WERI-Rb-1 (cell line): Measurements from ENCODE around the gene DCAF17.
"Not testable (repeated sequence)": the region's sequence is repeated elsewhere in the genome, so short reads cannot be mapped to it uniquely, and the experiment has no call there.

Source experiments
- DNase-seq: peaks from one replicate; pipeline ENCODE4 v3.0.0-alpha.2; 2020
- H3K27ac ChIP-seq: fragments of 250-450 bp; sonication (Bioruptor Pico); 2 replicates; pipeline ENCODE4 v1.5.1; 2020; ENCODE audit warnings: mild to moderate bottlenecking, moderate library complexity
- H3K27me3 ChIP-seq: fragments of 250-450 bp; sonication (Bioruptor Pico); 2 replicates; pipeline ENCODE4 v1.5.1; 2021; ENCODE audit warnings: mild to moderate bottlenecking, low read depth, moderate library complexity; ENCODE audit not compliant: insufficient read depth, severe bottlenecking
- H3K36me3 ChIP-seq: fragments of 250-450 bp; sonication (Bioruptor Pico); 2 replicates; pipeline ENCODE4 v1.5.1; 2020; ENCODE audit warnings: mild to moderate bottlenecking, moderate library complexity
- H3K4me3 ChIP-seq: 2 replicates; pipeline ENCODE4 v1.5.1; 2011; ENCODE audit warnings: low read depth, mild to moderate bottlenecking, control low read depth, low read length
- H3K9me3 ChIP-seq: fragments of 250-450 bp; sonication (Bioruptor Pico); 2 replicates; pipeline ENCODE4 v1.5.1; 2021; ENCODE audit warnings: mild to moderate bottlenecking, moderate library complexity; ENCODE audit not compliant: severe bottlenecking
- TF ChIP-seq, protein P1 (sequence below): IDR thresholded peaks from 2 replicates; pipeline ENCODE4 v1.5.1; 2011; ENCODE audit warnings: low read depth, mild to moderate bottlenecking, control low read depth, inconsistent platforms, low read length

DCAF17 gene

DNA sequence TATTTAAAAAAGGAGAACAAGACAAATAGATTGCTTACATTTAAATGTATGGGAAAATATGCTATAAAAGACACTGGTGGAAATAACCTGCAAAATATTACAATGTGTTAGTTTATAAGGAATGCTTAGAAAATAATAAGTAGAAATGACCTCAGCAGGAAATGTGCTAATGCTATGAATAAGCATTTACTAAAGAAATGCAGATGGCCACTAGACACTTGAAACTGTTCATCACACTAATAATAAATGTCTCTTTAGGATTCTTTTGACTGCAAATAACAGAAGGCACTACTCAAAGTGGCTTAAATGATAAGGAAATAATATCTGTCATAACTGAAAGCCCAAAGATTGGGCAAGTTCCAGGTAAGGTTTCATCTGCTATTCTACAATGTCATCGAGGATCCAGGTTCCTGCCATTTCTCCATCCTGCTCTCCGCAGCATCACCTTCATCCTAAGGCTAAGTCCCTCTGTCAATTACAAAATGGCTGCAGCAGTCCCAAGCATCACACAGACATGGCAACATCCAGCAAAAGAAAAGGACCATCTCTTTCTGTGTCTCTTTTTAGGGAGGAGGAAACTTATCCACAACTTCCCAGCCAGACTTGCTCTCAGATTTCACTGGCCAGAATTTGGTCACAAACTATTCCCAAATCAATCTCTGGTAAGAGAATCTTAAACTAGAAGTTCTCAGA lies 22.1 kb upstream of the DCAF17 start:
- Histone ChIP-seq H3K36me3 (no peaks in the 10 kb centered on the region), H3K27me3 (no peaks in the 10 kb centered on the region), H3K9me3 (no peaks in the 10 kb centered on the region), H3K4me3 (no peak overlapping the region), H3K27ac (no peak overlapping the region)
- no peak for DNase-seq
- TF ChIP-seq, protein P1, sequence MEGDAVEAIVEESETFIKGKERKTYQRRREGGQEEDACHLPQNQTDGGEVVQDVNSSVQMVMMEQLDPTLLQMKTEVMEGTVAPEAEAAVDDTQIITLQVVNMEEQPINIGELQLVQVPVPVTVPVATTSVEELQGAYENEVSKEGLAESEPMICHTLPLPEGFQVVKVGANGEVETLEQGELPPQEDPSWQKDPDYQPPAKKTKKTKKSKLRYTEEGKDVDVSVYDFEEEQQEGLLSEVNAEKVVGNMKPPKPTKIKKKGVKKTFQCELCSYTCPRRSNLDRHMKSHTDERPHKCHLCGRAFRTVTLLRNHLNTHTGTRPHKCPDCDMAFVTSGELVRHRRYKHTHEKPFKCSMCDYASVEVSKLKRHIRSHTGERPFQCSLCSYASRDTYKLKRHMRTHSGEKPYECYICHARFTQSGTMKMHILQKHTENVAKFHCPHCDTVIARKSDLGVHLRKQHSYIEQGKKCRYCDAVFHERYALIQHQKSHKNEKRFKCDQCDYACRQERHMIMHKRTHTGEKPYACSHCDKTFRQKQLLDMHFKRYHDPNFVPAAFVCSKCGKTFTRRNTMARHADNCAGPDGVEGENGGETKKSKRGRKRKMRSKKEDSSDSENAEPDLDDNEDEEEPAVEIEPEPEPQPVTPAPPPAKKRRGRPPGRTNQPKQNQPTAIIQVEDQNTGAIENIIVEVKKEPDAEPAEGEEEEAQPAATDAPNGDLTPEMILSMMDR: no peak

DNA sequence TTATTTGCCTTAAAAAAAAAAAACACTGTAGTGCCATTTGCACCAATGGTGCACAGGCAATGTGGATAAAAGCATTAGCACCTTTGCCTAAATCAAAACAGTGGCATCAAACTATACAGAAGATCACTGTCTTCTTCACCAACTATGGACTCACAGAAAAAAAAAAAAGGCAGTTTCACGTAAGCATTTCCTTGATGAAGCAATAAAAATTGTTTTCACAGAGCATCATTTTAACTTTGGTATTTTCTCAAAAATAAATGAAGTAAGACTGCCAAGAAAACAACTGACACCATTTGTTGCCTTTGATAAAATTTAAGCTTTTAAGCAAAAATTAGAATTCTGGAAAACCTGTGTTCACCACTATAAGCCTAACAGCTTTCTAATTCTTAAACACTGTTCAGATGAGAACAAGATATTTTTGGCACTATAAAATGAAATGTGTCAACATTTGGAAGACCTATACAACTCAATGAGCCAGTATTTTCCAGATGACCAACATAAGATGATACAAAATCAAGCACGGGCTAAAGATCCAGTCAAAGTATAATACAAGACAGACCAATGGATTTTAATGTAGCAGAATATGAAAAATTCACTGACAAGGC lies 21.4 kb upstream of the DCAF17 start:
- no peak overlapping the region for H3K4me3 ChIP-seq
- H3K9me3 ChIP-seq: no peaks in the 10 kb centered on the region
- TF ChIP-seq, protein P1: no peak
- DNase-seq: no peak
- no peak overlapping the region for H3K27ac ChIP-seq
- no peaks in the 10 kb centered on the region for H3K27me3 ChIP-seq
- no peaks in the 10 kb centered on the region for H3K36me3 ChIP-seq

DNA sequence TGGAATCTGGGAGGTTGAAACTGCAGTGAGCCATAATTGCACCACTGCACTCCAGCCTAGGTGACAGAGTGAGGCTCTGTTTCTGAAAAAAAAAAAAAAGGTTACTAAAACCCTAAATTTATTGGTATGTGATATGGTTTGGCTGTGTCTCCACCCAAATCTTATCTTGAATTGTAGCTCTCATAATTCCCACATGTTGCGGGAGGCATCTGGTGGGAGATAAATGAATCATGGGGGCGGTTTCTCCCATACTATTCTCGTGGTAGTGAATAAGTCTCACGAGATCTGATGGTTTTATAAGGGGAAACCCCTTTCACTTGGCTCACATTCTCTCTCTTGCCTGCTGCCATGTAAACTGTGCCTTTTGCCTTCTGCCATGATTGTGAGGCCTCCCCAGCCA lies 19.4 kb upstream of the DCAF17 start:
- H3K4me3 ChIP-seq, H3K27me3 ChIP-seq, H3K36me3 ChIP-seq, H3K9me3 ChIP-seq, H3K27ac ChIP-seq, DNase-seq: not testable (repeated sequence)

DNA sequence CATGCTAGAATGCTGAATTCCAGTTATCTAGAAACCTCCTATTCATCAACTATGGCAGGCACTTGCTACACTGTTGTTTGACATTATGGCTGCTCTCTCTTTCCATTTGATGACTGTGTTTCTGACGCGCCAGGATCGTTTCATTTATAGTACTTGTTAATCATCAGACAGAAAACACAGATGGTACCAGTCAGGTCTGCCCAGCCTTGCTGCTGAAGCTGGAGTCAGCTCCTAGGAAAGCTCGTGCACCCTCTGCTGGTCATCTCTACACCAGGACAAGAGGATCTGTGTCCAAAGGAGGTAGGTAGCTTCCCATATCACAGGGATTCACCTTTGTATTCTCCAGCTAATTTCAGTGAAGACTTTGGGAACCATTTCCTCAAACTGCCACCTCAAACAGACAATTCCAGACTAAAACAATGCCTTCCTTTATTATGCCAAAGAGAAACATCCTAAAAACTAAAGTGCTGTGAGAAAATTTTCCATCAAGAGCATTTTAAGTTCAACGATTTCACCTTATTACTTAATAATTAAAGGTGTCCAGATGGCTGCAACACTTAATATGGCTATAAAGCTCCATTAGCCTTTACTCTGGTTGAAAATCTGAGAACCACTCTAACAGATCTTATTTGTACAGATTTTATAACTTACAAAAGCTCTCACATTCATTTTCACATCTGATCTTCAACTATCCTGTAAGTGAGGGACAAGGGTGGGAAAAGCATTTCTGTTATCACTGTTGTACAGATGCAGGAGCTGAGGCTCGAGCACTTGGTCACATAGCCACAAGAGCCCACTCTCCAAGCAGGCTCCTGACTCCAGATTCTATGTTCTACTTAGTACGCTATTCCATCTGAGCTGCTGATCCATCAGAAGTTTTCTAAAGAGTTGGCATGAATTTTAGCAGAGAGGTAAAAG lies 17.8 kb upstream of the DCAF17 start:
- peak overlapping the region; percentile 60 for H3K27ac ChIP-seq
- TF ChIP-seq, protein P1: peak; percentile 90
- H3K4me3 ChIP-seq: no peak overlapping the region
- H3K36me3 ChIP-seq: no peaks in the 10 kb centered on the region
- no peaks in the 10 kb centered on the region for H3K9me3 ChIP-seq
- DNase-seq: peak; percentile 96
- H3K27me3 ChIP-seq: no peaks in the 10 kb centered on the region

DNA sequence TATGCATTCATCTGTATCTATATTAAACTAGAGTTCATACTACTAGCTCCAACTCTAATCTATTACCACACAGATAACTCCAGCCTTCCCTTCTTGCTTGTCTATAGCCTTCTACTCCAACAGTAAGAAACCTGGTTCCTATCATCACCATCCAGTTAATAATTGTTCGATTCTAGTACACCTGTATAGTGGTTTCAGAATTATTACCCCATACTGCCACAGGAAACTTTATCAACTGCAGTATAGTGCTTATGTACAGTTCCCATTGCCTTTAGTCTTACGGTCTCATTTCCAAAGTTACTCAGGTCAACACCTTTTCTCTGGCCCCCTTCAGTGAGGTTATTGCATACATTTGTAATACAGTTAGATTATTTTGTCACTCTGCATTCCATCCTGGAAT lies 14.7 kb upstream of the DCAF17 start:
- TF ChIP-seq, protein P1: no peak
- H3K27me3 ChIP-seq: no peaks in the 10 kb centered on the region
- H3K27ac ChIP-seq: no peak overlapping the region
- peaks cover 6% of the 10 kb centered on the region for H3K9me3 ChIP-seq
- no peak for DNase-seq
- H3K4me3 ChIP-seq: no peak overlapping the region
- H3K36me3 ChIP-seq: no peaks in the 10 kb centered on the region
